AG04450 (cell line): ENCODE results near the gene WDR7. TPM values are rescaled to one million over a fixed set of nuclear protein-coding genes. Genes with fewer than 3 reads are reported as not detected.

Experiments
- CTCF ChIA-PET: fragments of 300-600, 350-600 bp; formaldehyde crosslinking; extraction: SDS; loops from one replicate; lab custom pipeline; 2022; ENCODE audit warnings: antibody characterized with exemption, inconsistent platforms; lab: Charles Lee
- POLR2A ChIA-PET: fragments of 350-600 bp; formaldehyde crosslinking; extraction: SDS; loops from one replicate; lab custom pipeline; 2021; ENCODE audit warnings: antibody characterized with exemption, inconsistent platforms; lab: Yijun Ruan, JAX
- DNase-seq: peaks from one replicate; pipeline ENCODE4 v3.0.0-alpha.2; 2011; ENCODE audit warnings: low read depth, low spot score
- H3K27ac ChIP-seq: one replicate; pipeline ENCODE4 v1.5.1; 2012; ENCODE audit warnings: low read depth, low read length, control low read depth
- H3K27me3 ChIP-seq: one replicate; pipeline ENCODE4 v1.6.0; 2012; ENCODE audit warnings: low read length; ENCODE audit not compliant: control insufficient read depth, insufficient read depth
- H3K4me3 ChIP-seq: 2 replicates; pipeline ENCODE4 v1.5.1; 2011; ENCODE audit warnings: mild to moderate bottlenecking, low read depth, low read length, control low read depth
- H3K9me3 ChIP-seq: 2 replicates; pipeline ENCODE4 v1.5.1; 2012; ENCODE audit warnings: low read length; ENCODE audit not compliant: control insufficient read depth, insufficient read depth
- polyA plus RNA-seq: library from polyadenylated mRNA; depleted of rRNA; stranded (reverse); fragments of >200 nt; gene quantifications from 2 replicates; pipeline ENCODE4 v1.2.3, GENCODE V29; 2011
- TF ChIP-seq, protein P1 (sequence below): IDR thresholded peaks from 2 replicates; pipeline ENCODE4 v1.5.1; 2011; ENCODE audit warnings: low read depth, low read length, control low read depth, inconsistent platforms

WDR7 gene
- polyA plus RNA-seq, 1 experiment, result 8.1 TPM

- ChIA-PET CTCF (no interaction called here), POLR2A (no interaction called here)
Measured at GRCh38 chr18:57050310-57050949, 399.3 kb downstream of the WDR7 start.

GRCh38 chr18:57051021-57051656 is 400.0 kb downstream of the WDR7 start:
- peaks cover 5% of the 10 kb centered on the region for H3K27me3 ChIP-seq
- ChIA-PET POLR2A (no interaction called here), CTCF (no interaction called here)
- TF ChIP-seq, protein P1, sequence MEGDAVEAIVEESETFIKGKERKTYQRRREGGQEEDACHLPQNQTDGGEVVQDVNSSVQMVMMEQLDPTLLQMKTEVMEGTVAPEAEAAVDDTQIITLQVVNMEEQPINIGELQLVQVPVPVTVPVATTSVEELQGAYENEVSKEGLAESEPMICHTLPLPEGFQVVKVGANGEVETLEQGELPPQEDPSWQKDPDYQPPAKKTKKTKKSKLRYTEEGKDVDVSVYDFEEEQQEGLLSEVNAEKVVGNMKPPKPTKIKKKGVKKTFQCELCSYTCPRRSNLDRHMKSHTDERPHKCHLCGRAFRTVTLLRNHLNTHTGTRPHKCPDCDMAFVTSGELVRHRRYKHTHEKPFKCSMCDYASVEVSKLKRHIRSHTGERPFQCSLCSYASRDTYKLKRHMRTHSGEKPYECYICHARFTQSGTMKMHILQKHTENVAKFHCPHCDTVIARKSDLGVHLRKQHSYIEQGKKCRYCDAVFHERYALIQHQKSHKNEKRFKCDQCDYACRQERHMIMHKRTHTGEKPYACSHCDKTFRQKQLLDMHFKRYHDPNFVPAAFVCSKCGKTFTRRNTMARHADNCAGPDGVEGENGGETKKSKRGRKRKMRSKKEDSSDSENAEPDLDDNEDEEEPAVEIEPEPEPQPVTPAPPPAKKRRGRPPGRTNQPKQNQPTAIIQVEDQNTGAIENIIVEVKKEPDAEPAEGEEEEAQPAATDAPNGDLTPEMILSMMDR, result no peak
- no peaks in the 10 kb centered on the region; the same call in 1 of the 2 replicates for H3K9me3 ChIP-seq
- no peak overlapping the region for H3K27ac ChIP-seq
- DNase-seq, result no peak
- no peak overlapping the region for H3K4me3 ChIP-seq

More at GRCh38 chr18:57050310-57050949, 399.3 kb downstream of the WDR7 start:
- no peak for DNase-seq
- H3K27ac ChIP-seq, result no peak overlapping the region
- TF ChIP-seq, protein P1, result no peak
- H3K27me3 ChIP-seq, result peaks cover 7% of the 10 kb centered on the region
- no peaks in the 10 kb centered on the region; the same call in 1 of the 2 replicates for H3K9me3 ChIP-seq
- H3K4me3 ChIP-seq, result no peak overlapping the region

DNA sequence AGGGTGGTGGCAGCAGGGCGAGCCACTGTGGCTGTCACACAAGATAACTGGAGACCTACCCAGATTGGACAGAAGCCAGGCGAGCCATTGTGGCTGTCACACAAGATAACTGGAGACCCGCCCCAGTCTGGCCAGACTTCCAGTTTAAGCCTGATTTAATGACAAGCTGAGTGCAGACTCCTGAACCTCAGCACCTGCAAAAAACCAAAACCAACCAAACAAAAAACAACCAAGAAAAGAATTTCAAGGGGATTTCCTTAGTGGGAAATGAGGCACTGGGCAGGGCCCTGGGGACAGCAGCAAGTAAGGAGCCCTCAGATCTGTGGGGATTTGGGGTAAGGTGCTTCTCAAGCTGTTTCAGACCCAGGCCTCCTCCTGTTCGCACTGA is 400.5 kb downstream of the WDR7 start:
- H3K27ac ChIP-seq, result no peak overlapping the region
- H3K9me3 ChIP-seq, result no peaks in the 10 kb centered on the region; the same call in 1 of the 2 replicates
- CTCF ChIA-PET, result no interaction called here
- POLR2A ChIA-PET, result no interaction called here
- no peak overlapping the region for H3K4me3 ChIP-seq
- DNase-seq, result no peak
- TF ChIP-seq, protein P1, result no peak
- peaks cover 5% of the 10 kb centered on the region for H3K27me3 ChIP-seq

DNA sequence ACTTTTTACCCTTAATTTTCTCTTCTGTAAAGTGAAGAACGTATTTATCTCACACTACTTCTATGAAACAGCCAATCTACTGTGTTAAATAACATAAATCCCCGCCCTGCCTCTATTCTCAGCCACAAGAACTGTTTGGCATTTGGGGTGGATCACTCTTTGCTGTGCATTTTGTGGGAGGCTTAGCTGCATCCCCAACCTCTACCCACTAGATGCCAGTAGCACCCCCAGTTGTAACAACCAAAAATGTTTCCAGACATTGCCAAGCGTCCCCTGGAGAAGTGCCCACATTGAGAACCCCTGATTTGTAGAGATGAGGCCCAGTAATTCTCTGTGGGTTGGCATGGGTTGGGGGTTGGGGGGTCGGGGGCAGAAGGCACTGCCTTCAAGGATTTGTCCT is 401.0 kb downstream of the WDR7 start:
- POLR2A ChIA-PET, result no interaction called here
- H3K9me3 ChIP-seq, result no peaks in the 10 kb centered on the region; the same call in 1 of the 2 replicates
- no peak overlapping the region for H3K4me3 ChIP-seq
- no peak overlapping the region for H3K27ac ChIP-seq
- no peak for DNase-seq
- CTCF ChIA-PET, result no interaction called here
- TF ChIP-seq, protein P1, result no peak
- H3K27me3 ChIP-seq, result peaks cover 5% of the 10 kb centered on the region

DNA sequence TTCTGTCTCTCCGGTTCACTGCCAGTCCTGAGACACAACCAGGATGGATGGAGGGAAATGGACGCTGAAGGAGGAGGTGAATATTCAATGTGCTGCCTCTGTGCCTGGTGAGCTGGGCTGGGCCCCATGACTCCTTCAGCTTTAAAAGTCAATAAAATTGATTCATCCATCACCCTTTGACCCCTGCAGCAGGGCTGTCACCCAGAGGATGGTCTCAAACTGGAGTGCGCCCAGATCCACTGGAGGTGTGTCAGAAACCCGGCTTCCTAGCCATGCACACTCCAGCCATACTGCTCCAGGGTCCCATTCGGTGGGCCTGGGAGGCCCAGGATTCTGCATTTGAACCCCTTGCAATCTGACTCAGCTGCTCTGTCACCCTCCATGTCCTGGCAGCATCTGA is 401.6 kb downstream of the WDR7 start:
- Histone ChIP-seq H3K27ac (no peak overlapping the region), H3K9me3 (no peaks in the 10 kb centered on the region; the same call in 1 of the 2 replicates), H3K27me3 (peaks cover 5% of the 10 kb centered on the region), H3K4me3 (no peak overlapping the region)
- CTCF ChIA-PET, result no interaction called here
- TF ChIP-seq, protein P1, result no peak
- no peak for DNase-seq
- POLR2A ChIA-PET, result no interaction called here
